ENCODE measurements around the gene IGF2R.

The IGF2R gene

GRCh38 chr6:159982731-159983506 is 14.0 kb downstream of the IGF2R start:
- Histone ChIP-seq H3K27ac (ENCODE audit: low read depth, low read length) (no peak overlapping the region), H3K9ac (ENCODE audit: low read depth in 1 of 2, low read length in 2 of 2) (no peak overlapping the region), H3K27me3 (ENCODE audit: control insufficient read depth in 1 of 2, insufficient read depth in 2 of 2, low read length in 2 of 2) (no peaks in the 10 kb centered on the region), H3K9me3 (ENCODE audit: control insufficient read depth in 1 of 2, low read length in 2 of 2) (no peaks in the 10 kb centered on the region), H3K36me3 (ENCODE audit: control insufficient read depth in 1 of 2, insufficient read depth in 2 of 2, low read length in 2 of 2) (no peaks in the 10 kb centered on the region), H3K4me1 (ENCODE audit: control insufficient read depth in 1 of 2, insufficient read depth in 2 of 2, low read length in 2 of 2) (peaks cover 51 to 77% of the 10 kb centered on the region in 2 donors), H3K4me3 (ENCODE audit: low read depth in 1 of 2, low read length in 2 of 2) (no peak overlapping the region)

GRCh38 chr6:159983641-159984080 is 14.8 kb downstream of the IGF2R start:
- H3K27me3 ChIP-seq (ENCODE audit: control insufficient read depth in 1 of 2, insufficient read depth in 2 of 2, low read length in 2 of 2), result no peaks in the 10 kb centered on the region
- peaks cover 44 to 70% of the 10 kb centered on the region in 2 donors for H3K4me1 ChIP-seq (ENCODE audit: control insufficient read depth in 1 of 2, insufficient read depth in 2 of 2, low read length in 2 of 2)
- H3K27ac ChIP-seq (ENCODE audit: low read depth, low read length), result no peak overlapping the region
- H3K9me3 ChIP-seq (ENCODE audit: control insufficient read depth in 1 of 2, low read length in 2 of 2), result no peaks in the 10 kb centered on the region
- H3K9ac ChIP-seq (ENCODE audit: low read depth in 1 of 2, low read length in 2 of 2), result no peak overlapping the region
- H3K36me3 ChIP-seq (ENCODE audit: control insufficient read depth in 1 of 2, insufficient read depth in 2 of 2, low read length in 2 of 2), result no peaks in the 10 kb centered on the region
- H3K4me3 ChIP-seq (ENCODE audit: low read depth in 1 of 2, low read length in 2 of 2), result no peak overlapping the region

DNA sequence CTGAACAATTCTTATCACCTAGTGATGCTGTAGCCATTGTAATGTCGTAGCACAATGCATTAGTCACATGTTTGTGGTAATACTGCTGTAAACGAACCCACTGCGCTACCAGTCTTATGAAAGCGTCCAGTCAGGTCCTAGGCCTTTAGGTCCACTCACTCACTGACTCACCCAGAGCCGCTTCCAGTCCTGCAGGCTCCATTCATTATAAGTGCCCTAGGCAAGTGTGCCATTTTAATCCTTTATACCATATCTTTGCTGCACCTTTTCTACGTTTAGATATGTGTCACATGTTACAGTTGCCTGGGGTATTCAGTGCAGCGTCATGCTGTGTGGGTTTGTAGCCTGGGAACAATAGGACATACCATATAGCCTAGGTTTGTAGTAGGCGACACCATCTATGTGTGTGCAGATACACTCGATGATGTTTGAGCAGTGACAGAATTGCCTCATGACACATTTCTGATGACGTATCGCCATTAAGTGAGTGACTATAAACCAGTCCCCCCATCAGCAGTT is 15.4 kb downstream of the IGF2R start:
- no peaks in the 10 kb centered on the region for H3K27me3 ChIP-seq (ENCODE audit: control insufficient read depth in 1 of 2, insufficient read depth in 2 of 2, low read length in 2 of 2)
- H3K4me3 ChIP-seq (ENCODE audit: low read depth in 1 of 2, low read length in 2 of 2), result no peak overlapping the region
- H3K27ac ChIP-seq (ENCODE audit: low read depth, low read length), result no peak overlapping the region
- no peak overlapping the region for H3K9ac ChIP-seq (ENCODE audit: low read depth in 1 of 2, low read length in 2 of 2)
- H3K4me1 ChIP-seq (ENCODE audit: control insufficient read depth in 1 of 2, insufficient read depth in 2 of 2, low read length in 2 of 2), result peaks cover 43 to 70% of the 10 kb centered on the region in 2 donors
- H3K36me3 ChIP-seq (ENCODE audit: control insufficient read depth in 1 of 2, insufficient read depth in 2 of 2, low read length in 2 of 2), result no peaks in the 10 kb centered on the region
- no peaks in the 10 kb centered on the region for H3K9me3 ChIP-seq (ENCODE audit: control insufficient read depth in 1 of 2, low read length in 2 of 2)

DNA sequence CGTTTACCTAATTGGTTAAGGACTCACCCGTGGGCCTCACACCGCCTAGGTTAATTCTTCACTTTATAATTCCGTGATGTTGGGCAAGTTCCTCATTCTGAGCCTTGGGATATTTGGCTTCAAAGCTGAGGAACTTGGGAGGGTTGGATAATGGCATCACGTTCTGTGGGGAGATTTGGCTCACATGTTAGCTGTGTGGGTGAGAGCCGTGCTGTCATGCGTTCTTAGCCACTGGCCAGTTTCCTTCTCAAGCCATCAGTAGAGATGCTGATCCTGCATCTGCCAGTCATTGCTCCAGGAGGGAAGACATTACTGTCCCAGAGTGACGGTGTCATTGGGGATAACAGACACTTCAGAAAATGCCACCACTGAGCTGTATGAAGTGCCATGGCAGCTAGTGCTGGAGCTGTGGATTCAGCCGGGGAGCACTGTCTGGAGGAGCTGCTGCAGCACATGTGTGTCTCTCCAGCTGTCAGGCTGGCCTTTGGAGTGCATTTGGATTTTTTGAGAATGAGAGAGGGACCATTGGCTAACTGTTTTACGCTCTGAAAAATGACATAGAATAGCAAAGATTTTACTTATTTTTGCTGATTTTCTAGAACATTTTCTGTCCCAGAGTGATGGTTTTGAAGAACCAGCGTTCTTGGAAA is 16.5 kb downstream of the IGF2R start:
- no peak overlapping the region for H3K27ac ChIP-seq (ENCODE audit: low read depth, low read length)
- H3K27me3 ChIP-seq (ENCODE audit: control insufficient read depth in 1 of 2, insufficient read depth in 2 of 2, low read length in 2 of 2), result no peaks in the 10 kb centered on the region

DNA sequence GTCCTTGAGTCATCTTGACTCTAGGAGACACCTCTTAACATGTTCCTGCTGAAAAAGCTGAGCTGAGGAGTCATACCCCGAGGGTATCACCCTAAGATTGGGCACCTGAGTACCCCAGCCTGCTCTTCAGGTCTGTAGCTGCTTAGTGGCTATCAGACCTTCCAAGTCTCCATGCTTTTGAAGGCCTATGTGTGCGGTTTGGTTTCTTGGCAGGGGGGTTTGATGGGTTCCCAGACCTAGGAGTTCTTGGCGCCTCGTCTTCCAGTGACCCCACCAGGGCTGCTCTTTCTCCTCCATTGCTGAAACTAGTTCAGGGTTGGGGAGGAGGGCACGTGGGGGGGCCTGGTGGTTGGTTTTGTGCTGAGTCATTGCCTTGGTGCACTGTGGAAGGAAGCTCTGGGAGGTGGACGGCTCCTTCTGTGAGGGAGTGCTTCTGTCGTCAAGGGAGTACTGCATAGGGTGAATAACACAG is 20.1 kb downstream of the IGF2R start:
- Histone ChIP-seq H3K4me3 (ENCODE audit: low read depth in 1 of 2, low read length in 2 of 2) (no peak overlapping the region), H3K9me3 (ENCODE audit: control insufficient read depth in 1 of 2, low read length in 2 of 2) (no peaks in the 10 kb centered on the region), H3K9ac (ENCODE audit: low read depth in 1 of 2, low read length in 2 of 2) (no peak overlapping the region), H3K27me3 (ENCODE audit: control insufficient read depth in 1 of 2, insufficient read depth in 2 of 2, low read length in 2 of 2) (no peaks in the 10 kb centered on the region), H3K4me1 (ENCODE audit: control insufficient read depth in 1 of 2, insufficient read depth in 2 of 2, low read length in 2 of 2) (peaks cover 17 to 38% of the 10 kb centered on the region in 2 donors), H3K36me3 (ENCODE audit: control insufficient read depth in 1 of 2, insufficient read depth in 2 of 2, low read length in 2 of 2) (peaks cover 0 to 11% of the 10 kb centered on the region in 2 donors), H3K27ac (ENCODE audit: low read depth, low read length) (no peak overlapping the region)

More for the DNA sequence above, 16.5 kb downstream of the IGF2R start:
- Histone ChIP-seq H3K4me3 (ENCODE audit: low read depth in 1 of 2, low read length in 2 of 2) (no peak overlapping the region), H3K9ac (ENCODE audit: low read depth in 1 of 2, low read length in 2 of 2) (no peak overlapping the region), H3K4me1 (ENCODE audit: control insufficient read depth in 1 of 2, insufficient read depth in 2 of 2, low read length in 2 of 2) (peaks cover 47 to 74% of the 10 kb centered on the region in 2 donors), H3K9me3 (ENCODE audit: control insufficient read depth in 1 of 2, low read length in 2 of 2) (no peaks in the 10 kb centered on the region), H3K36me3 (ENCODE audit: control insufficient read depth in 1 of 2, insufficient read depth in 2 of 2, low read length in 2 of 2) (no peaks in the 10 kb centered on the region)

DNA sequence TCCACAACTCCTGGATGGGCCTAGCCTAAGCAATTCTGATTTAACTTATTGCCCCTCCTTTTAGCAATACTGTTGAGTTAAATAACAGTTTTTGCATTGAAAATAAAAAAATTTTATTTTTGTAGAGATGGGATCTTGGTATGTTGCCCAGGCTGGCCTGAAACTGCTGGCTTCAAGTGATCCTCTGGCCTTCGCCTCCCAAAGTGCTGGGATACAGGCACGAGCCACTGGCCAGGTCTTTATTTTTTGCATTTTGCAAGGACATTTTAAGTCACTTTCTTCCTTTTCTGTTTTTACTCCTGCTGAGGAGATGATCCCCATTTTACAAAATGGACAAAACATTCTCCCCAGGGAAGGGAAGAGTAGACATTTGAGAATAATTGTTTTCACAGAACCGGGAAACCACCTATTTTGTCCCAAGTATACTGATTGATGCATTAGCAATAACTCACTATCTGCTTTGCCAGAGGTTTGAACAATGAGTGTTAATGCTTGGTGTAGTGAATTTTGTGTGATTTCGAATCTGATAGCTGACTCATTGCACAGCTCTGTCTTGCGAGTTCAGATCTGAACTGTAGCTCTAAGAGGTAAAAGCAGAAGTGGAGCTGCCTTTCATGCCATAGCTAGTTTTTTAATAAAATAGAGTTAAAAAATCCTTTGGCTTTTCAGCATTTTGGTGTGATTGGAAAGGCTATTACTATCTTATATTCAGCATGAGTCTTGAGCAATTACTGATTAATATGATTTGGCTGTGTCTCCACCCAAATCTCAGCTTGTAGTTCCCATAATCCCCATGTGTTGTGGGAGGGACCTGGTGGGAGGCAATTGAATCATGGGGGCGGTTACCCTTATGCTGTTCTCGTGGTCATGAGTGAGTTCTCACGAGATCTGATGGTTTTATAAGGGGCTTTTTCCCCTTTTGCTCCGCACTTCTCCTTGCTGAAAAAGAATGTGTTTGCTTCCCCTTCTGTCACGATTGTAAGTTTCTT is 20.9 kb downstream of the IGF2R start:
- H3K4me1 ChIP-seq (ENCODE audit: control insufficient read depth in 1 of 2, insufficient read depth in 2 of 2, low read length in 2 of 2), result peaks cover 13 to 31% of the 10 kb centered on the region in 2 donors
- H3K36me3 ChIP-seq (ENCODE audit: control insufficient read depth in 1 of 2, insufficient read depth in 2 of 2, low read length in 2 of 2), result peaks cover 0 to 11% of the 10 kb centered on the region in 2 donors
- H3K27me3 ChIP-seq (ENCODE audit: control insufficient read depth in 1 of 2, insufficient read depth in 2 of 2, low read length in 2 of 2), result no peaks in the 10 kb centered on the region
- no peak overlapping the region for H3K9ac ChIP-seq (ENCODE audit: low read depth in 1 of 2, low read length in 2 of 2)
- H3K4me3 ChIP-seq (ENCODE audit: low read depth in 1 of 2, low read length in 2 of 2), result no peak overlapping the region
- no peaks in the 10 kb centered on the region for H3K9me3 ChIP-seq (ENCODE audit: control insufficient read depth in 1 of 2, low read length in 2 of 2)
- H3K27ac ChIP-seq (ENCODE audit: low read depth, low read length), result no peak overlapping the region

GRCh38 chr6:159992366-159992765 is 23.5 kb downstream of the IGF2R start:
- H3K27ac ChIP-seq (ENCODE audit: low read depth, low read length), result no peak overlapping the region
- H3K4me3 ChIP-seq (ENCODE audit: low read depth in 1 of 2, low read length in 2 of 2), result no peak overlapping the region
- no peaks in the 10 kb centered on the region for H3K9me3 ChIP-seq (ENCODE audit: control insufficient read depth in 1 of 2, low read length in 2 of 2)
- H3K9ac ChIP-seq (ENCODE audit: low read depth in 1 of 2, low read length in 2 of 2), result no peak overlapping the region
- peaks cover 13 to 21% of the 10 kb centered on the region in 2 donors for H3K4me1 ChIP-seq (ENCODE audit: control insufficient read depth in 1 of 2, insufficient read depth in 2 of 2, low read length in 2 of 2)
- H3K36me3 ChIP-seq (ENCODE audit: control insufficient read depth in 1 of 2, insufficient read depth in 2 of 2, low read length in 2 of 2), result peaks cover 0 to 20% of the 10 kb centered on the region in 2 donors
- no peaks in the 10 kb centered on the region for H3K27me3 ChIP-seq (ENCODE audit: control insufficient read depth in 1 of 2, insufficient read depth in 2 of 2, low read length in 2 of 2)

GRCh38 chr6:159995405-159995804 is 26.5 kb downstream of the IGF2R start:
- H3K27me3 ChIP-seq (ENCODE audit: control insufficient read depth in 1 of 2, insufficient read depth in 2 of 2, low read length in 2 of 2), result no peaks in the 10 kb centered on the region
- H3K9ac ChIP-seq (ENCODE audit: low read depth in 1 of 2, low read length in 2 of 2), result no peak overlapping the region
- peaks cover 0 to 23% of the 10 kb centered on the region in 2 donors for H3K36me3 ChIP-seq (ENCODE audit: control insufficient read depth in 1 of 2, insufficient read depth in 2 of 2, low read length in 2 of 2)
- H3K4me1 ChIP-seq (ENCODE audit: control insufficient read depth in 1 of 2, insufficient read depth in 2 of 2, low read length in 2 of 2), result no peaks in the 10 kb centered on the region
- H3K4me3 ChIP-seq (ENCODE audit: low read depth in 1 of 2, low read length in 2 of 2), result no peak overlapping the region
- H3K9me3 ChIP-seq (ENCODE audit: control insufficient read depth in 1 of 2, low read length in 2 of 2), result no peaks in the 10 kb centered on the region
- no peak overlapping the region for H3K27ac ChIP-seq (ENCODE audit: low read depth, low read length)

DNA sequence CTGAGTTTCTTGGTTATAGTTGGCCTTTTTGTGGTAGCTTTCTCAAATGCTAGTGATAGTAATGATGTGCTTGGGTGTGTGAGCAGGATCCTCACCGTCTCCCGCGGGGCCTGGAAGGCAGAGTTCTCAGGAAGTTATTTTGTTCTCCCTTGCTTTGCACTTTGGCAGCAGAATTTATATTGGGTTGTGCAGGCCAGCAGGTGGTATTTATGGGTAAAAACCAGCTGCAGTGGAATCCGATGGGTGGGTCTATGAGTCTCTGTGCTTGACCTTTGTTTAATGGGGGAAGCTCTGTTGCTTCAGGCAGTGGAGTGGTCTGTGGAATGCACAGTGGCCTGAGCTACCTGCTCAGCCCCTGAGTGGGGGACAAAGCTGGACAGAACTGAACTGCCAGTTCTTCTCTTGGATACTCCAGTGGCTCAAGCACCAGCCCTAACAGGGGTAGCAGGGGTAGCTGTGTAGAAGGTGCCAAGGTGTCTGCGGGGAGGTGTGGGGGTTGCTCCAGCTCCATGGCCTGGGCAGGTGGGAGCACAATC is 27.3 kb downstream of the IGF2R start:
- Histone ChIP-seq H3K27ac (ENCODE audit: low read depth, low read length) (no peak overlapping the region), H3K9me3 (ENCODE audit: control insufficient read depth in 1 of 2, low read length in 2 of 2) (no peaks in the 10 kb centered on the region), H3K4me1 (ENCODE audit: control insufficient read depth in 1 of 2, insufficient read depth in 2 of 2, low read length in 2 of 2) (no peaks in the 10 kb centered on the region), H3K4me3 (ENCODE audit: low read depth in 1 of 2, low read length in 2 of 2) (no peak overlapping the region), H3K36me3 (ENCODE audit: control insufficient read depth in 1 of 2, insufficient read depth in 2 of 2, low read length in 2 of 2) (peaks cover 0 to 23% of the 10 kb centered on the region in 2 donors), H3K9ac (ENCODE audit: low read depth in 1 of 2, low read length in 2 of 2) (no peak overlapping the region), H3K27me3 (ENCODE audit: control insufficient read depth in 1 of 2, insufficient read depth in 2 of 2, low read length in 2 of 2) (no peaks in the 10 kb centered on the region)

Measured in duodenal mucosa (tissue), 2 donors.